GM12878 (cell line): ENCODE results near the gene PCNP.

Experiments used
- EED ChIP-seq: sonication (generic); IDR thresholded peaks from 2 replicates; pipeline ENCODE4 v1.6.1; 2016; ENCODE audit warnings: antibody characterized with exemption, low read depth
- POLR2A ChIP-seq: IDR thresholded peaks from 2 replicates; pipeline ENCODE4 v1.6.1; 2011; ENCODE audit warnings: low read depth, mild to moderate bottlenecking, low read length
- POLR2AphosphoS5 ChIP-seq: IDR thresholded peaks from 2 replicates; pipeline ENCODE4 v1.6.1; 2011; ENCODE audit warnings: mild to moderate bottlenecking, low read length, inconsistent platforms
- STAT3 ChIP-seq: IDR thresholded peaks from 2 replicates; pipeline ENCODE4 v1.6.1; 2011; ENCODE audit warnings: low read depth, low read length, improper control_type of control experiment
- SUZ12 ChIP-seq: fragments of 200-600 bp; sonication (generic); IDR thresholded peaks from one replicate; pipeline ENCODE4 v1.6.1; 2018; ENCODE audit warnings: antibody characterized with exemption, mild to moderate bottlenecking; ENCODE audit not compliant: unreplicated experiment
- TAF1 ChIP-seq: IDR thresholded peaks from 2 replicates; pipeline ENCODE4 v1.6.1; 2011; ENCODE audit warnings: mild to moderate bottlenecking, low read depth, low read length, borderline replicate concordance
- TARDBP ChIP-seq: IDR thresholded peaks from 2 replicates; pipeline ENCODE4 v1.6.1; 2016; ENCODE audit warnings: borderline replicate concordance
- USF2 ChIP-seq: IDR thresholded peaks from 2 replicates; pipeline ENCODE4 v1.6.1; 2011; ENCODE audit warnings: low read depth, low read length, improper control_type of control experiment, borderline replicate concordance
- ZNF274 ChIP-seq: IDR thresholded peaks from one replicate; pipeline ENCODE4 v1.8.0; 2011; ENCODE audit not compliant: insufficient read length, insufficient read depth
- ZZZ3 ChIP-seq: IDR thresholded peaks from 2 replicates; pipeline ENCODE4 v1.6.1; 2011; ENCODE audit warnings: low read depth; ENCODE audit not compliant: control insufficient read depth, insufficient read length
- TF ChIP-seq, protein P1 (sequence below): IDR thresholded peaks from 2 replicates; pipeline ENCODE4 v1.6.1; 2012; ENCODE audit warnings: low read length, inconsistent platforms
- TF ChIP-seq, protein P2 (sequence below): fragments of 150-350 bp; IDR thresholded peaks from 2 replicates; pipeline ENCODE4 v1.6.1; 2016; ENCODE audit warnings: low read depth, low read length
- TF ChIP-seq, protein P3 (sequence below), 3 experiments: IDR thresholded peaks in 2 of 3; conservative IDR thresholded peaks in 1 of 3; 2 replicates each; pipeline ENCODE4 v1.5.1; 2011; ENCODE audit warnings: low read depth in 3 of 3, low read length in 3 of 3, mild to moderate bottlenecking in 3 of 3, control low read depth in 2 of 3, moderate library complexity in 2 of 3, inconsistent platforms in 1 of 3, mixed read lengths in 1 of 3; ENCODE audit not compliant: control insufficient read depth in 2 of 3, insufficient read depth in 1 of 3; ENCODE audit errors: extremely low read depth in 1 of 3

- TF ChIP-seq, protein P1, sequence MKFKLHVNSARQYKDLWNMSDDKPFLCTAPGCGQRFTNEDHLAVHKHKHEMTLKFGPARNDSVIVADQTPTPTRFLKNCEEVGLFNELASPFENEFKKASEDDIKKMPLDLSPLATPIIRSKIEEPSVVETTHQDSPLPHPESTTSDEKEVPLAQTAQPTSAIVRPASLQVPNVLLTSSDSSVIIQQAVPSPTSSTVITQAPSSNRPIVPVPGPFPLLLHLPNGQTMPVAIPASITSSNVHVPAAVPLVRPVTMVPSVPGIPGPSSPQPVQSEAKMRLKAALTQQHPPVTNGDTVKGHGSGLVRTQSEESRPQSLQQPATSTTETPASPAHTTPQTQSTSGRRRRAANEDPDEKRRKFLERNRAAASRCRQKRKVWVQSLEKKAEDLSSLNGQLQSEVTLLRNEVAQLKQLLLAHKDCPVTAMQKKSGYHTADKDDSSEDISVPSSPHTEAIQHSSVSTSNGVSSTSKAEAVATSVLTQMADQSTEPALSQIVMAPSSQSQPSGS, result no peak
- no peak for TF ChIP-seq POLR2AphosphoS5
- TF ChIP-seq EED, result no peak
- TF ChIP-seq, protein P2, sequence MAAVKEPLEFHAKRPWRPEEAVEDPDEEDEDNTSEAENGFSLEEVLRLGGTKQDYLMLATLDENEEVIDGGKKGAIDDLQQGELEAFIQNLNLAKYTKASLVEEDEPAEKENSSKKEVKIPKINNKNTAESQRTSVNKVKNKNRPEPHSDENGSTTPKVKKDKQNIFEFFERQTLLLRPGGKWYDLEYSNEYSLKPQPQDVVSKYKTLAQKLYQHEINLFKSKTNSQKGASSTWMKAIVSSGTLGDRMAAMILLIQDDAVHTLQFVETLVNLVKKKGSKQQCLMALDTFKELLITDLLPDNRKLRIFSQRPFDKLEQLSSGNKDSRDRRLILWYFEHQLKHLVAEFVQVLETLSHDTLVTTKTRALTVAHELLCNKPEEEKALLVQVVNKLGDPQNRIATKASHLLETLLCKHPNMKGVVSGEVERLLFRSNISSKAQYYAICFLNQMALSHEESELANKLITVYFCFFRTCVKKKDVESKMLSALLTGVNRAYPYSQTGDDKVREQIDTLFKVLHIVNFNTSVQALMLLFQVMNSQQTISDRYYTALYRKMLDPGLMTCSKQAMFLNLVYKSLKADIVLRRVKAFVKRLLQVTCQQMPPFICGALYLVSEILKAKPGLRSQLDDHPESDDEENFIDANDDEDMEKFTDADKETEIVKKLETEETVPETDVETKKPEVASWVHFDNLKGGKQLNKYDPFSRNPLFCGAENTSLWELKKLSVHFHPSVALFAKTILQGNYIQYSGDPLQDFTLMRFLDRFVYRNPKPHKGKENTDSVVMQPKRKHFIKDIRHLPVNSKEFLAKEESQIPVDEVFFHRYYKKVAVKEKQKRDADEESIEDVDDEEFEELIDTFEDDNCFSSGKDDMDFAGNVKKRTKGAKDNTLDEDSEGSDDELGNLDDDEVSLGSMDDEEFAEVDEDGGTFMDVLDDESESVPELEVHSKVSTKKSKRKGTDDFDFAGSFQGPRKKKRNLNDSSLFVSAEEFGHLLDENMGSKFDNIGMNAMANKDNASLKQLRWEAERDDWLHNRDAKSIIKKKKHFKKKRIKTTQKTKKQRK, result no peak
- TF ChIP-seq POLR2A, result no peak
- TF ChIP-seq ZZZ3, result no peak
- TF ChIP-seq USF2, result no peak
- TF ChIP-seq, protein P3, sequence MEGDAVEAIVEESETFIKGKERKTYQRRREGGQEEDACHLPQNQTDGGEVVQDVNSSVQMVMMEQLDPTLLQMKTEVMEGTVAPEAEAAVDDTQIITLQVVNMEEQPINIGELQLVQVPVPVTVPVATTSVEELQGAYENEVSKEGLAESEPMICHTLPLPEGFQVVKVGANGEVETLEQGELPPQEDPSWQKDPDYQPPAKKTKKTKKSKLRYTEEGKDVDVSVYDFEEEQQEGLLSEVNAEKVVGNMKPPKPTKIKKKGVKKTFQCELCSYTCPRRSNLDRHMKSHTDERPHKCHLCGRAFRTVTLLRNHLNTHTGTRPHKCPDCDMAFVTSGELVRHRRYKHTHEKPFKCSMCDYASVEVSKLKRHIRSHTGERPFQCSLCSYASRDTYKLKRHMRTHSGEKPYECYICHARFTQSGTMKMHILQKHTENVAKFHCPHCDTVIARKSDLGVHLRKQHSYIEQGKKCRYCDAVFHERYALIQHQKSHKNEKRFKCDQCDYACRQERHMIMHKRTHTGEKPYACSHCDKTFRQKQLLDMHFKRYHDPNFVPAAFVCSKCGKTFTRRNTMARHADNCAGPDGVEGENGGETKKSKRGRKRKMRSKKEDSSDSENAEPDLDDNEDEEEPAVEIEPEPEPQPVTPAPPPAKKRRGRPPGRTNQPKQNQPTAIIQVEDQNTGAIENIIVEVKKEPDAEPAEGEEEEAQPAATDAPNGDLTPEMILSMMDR (IDR thresholded peaks at IDR 0.05 in 2 of 3, conservative IDR thresholded peaks at IDR 0.05 in 1 of 3; ENCODE audit: control insufficient read depth in 2 of 3, extremely low read depth in 1 of 3, insufficient read depth in 1 of 3, low read depth in 3 of 3, low read length in 3 of 3), result no peak
- no peak for TF ChIP-seq STAT3
- no peak for TF ChIP-seq SUZ12
- TF ChIP-seq TARDBP, result no peak
- no peak for TF ChIP-seq ZNF274
- no peak for TF ChIP-seq TAF1
These were observed 63.5 kb downstream of the PCNP start for GRCh38 chr3:101637451-101637850.
